Measurements from ENCODE around the gene MRC1.

MRC1 gene

DNA sequence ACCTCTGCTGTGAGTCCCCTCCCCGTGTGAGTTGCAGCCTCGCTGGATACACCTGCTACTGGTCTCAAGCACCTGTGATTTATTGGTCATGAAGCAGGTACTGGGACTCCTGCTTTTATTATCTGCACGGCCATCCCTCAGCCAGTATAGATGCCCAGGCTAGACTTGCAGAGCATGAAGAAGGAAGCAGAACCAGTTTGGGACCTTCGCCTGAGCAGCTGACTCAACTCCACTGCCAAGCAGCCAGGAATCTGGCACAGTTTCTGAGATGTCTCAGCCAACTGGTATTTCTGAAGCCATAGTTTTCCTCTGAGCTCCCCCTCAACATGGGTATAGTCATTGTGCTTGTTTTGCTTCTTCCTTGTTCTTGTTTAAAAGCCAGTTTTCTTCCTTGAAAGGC lies 114.6 kb downstream of the MRC1 start:
- TF ChIP-seq SIN3A (IDR thresholded peaks at IDR 0.05; ENCODE audit: borderline replicate concordance, insufficient read depth, low read length), result no peak
- TF ChIP-seq POLR2AphosphoS5 (IDR thresholded peaks at IDR 0.05; ENCODE audit: low read depth, low read length), result no peak
- TF ChIP-seq, protein P1, sequence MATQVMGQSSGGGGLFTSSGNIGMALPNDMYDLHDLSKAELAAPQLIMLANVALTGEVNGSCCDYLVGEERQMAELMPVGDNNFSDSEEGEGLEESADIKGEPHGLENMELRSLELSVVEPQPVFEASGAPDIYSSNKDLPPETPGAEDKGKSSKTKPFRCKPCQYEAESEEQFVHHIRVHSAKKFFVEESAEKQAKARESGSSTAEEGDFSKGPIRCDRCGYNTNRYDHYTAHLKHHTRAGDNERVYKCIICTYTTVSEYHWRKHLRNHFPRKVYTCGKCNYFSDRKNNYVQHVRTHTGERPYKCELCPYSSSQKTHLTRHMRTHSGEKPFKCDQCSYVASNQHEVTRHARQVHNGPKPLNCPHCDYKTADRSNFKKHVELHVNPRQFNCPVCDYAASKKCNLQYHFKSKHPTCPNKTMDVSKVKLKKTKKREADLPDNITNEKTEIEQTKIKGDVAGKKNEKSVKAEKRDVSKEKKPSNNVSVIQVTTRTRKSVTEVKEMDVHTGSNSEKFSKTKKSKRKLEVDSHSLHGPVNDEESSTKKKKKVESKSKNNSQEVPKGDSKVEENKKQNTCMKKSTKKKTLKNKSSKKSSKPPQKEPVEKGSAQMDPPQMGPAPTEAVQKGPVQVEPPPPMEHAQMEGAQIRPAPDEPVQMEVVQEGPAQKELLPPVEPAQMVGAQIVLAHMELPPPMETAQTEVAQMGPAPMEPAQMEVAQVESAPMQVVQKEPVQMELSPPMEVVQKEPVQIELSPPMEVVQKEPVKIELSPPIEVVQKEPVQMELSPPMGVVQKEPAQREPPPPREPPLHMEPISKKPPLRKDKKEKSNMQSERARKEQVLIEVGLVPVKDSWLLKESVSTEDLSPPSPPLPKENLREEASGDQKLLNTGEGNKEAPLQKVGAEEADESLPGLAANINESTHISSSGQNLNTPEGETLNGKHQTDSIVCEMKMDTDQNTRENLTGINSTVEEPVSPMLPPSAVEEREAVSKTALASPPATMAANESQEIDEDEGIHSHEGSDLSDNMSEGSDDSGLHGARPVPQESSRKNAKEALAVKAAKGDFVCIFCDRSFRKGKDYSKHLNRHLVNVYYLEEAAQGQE (IDR thresholded peaks at IDR 0.05; ENCODE audit: insufficient read depth in 1 of 2, low read depth in 2 of 2, low read length in 2 of 2), result no peak
- TF ChIP-seq TAF1 (IDR thresholded peaks at IDR 0.05; ENCODE audit: borderline replicate concordance, insufficient read depth, low read length), result no peak
- TF ChIP-seq FOXP2 (optimal IDR thresholded peaks at IDR 0.05; ENCODE audit: borderline replicate concordance, extremely low read depth, extremely low read length, insufficient read depth), result no peak

GRCh38 chr10:17943033-17943745 lies 134.0 kb downstream of the MRC1 start:
- TF ChIP-seq, protein P1 (IDR thresholded peaks at IDR 0.05; ENCODE audit: insufficient read depth in 1 of 2, low read depth in 2 of 2, low read length in 2 of 2), result no peak
- no peak for TF ChIP-seq TAF1 (IDR thresholded peaks at IDR 0.05; ENCODE audit: borderline replicate concordance, insufficient read depth, low read length)
- no peak for TF ChIP-seq POLR2AphosphoS5 (IDR thresholded peaks at IDR 0.05; ENCODE audit: low read depth, low read length)
- TF ChIP-seq SIN3A (IDR thresholded peaks at IDR 0.05; ENCODE audit: borderline replicate concordance, insufficient read depth, low read length), result no peak
- no peak for TF ChIP-seq FOXP2 (optimal IDR thresholded peaks at IDR 0.05; ENCODE audit: borderline replicate concordance, extremely low read depth, extremely low read length, insufficient read depth)

DNA sequence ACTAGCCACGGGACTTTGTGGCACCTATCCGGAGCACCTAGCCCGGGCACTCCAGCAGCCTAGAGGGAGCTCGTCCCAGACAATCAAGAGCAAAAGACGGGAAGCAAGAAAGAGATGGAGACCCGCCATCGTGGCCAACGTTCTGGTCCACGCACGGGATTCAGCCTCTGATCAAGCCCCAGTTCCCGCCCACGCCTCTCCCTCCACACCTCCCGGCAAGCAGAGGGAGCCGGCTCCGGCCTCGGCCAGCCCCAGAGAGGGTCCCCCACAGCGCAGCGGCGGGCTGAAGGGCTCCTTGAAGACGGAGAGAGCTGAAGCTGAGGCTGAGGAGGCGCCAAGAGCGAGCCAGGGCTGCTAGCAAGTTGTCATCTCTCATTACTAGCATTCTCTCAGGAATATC lies 141.6 kb downstream of the MRC1 start:
- TF ChIP-seq, protein P1 (IDR thresholded peaks at IDR 0.05; ENCODE audit: insufficient read depth in 1 of 2, low read depth in 2 of 2, low read length in 2 of 2), result no peak
- no peak for TF ChIP-seq FOXP2 (optimal IDR thresholded peaks at IDR 0.05; ENCODE audit: borderline replicate concordance, extremely low read depth, extremely low read length, insufficient read depth)
- no peak for TF ChIP-seq TAF1 (IDR thresholded peaks at IDR 0.05; ENCODE audit: borderline replicate concordance, insufficient read depth, low read length)
- no peak for TF ChIP-seq POLR2AphosphoS5 (IDR thresholded peaks at IDR 0.05; ENCODE audit: low read depth, low read length)
- no peak for TF ChIP-seq SIN3A (IDR thresholded peaks at IDR 0.05; ENCODE audit: borderline replicate concordance, insufficient read depth, low read length)

DNA sequence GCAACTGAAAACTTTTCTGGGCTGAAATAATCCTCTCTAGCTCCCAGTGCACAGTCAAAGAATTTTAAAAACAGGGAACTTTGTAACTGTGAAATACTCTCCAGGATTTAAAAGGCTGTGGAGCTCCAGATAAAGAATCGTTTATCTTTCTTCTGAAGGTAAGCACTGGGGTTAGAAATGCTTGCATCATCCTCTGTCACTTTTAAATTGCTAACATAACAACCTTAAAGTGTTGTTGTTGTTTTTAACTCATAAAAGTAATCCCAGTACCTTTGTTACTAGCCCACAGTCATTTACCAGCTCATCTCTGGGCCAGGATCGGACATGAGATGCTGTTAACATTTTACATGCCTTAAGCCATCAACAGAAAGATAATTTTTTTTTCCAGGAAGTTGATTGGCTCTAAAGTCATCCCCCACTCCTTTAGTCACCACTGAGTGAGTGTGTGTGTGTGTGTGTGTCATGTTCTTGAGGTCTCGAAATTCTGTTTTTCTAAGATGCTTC lies 142.8 kb downstream of the MRC1 start, which contains the start of gene SLC39A12:
TSS of gene SLC39A12 (plus strand) at position 51 of the 504 bp plus-strand sequence. CDS start 1,359 bp downstream, outside the sequence.
- TF ChIP-seq POLR2AphosphoS5 (IDR thresholded peaks at IDR 0.05; ENCODE audit: low read depth, low read length), result no peak

- TF ChIP-seq TAF1 (IDR thresholded peaks at IDR 0.05; ENCODE audit: borderline replicate concordance, insufficient read depth, low read length), result no peak
- no peak for TF ChIP-seq POLR2AphosphoS5 (IDR thresholded peaks at IDR 0.05; ENCODE audit: low read depth, low read length)
- TF ChIP-seq, protein P1 (IDR thresholded peaks at IDR 0.05; ENCODE audit: insufficient read depth in 1 of 2, low read depth in 2 of 2, low read length in 2 of 2), result no peak
- no peak for TF ChIP-seq SIN3A (IDR thresholded peaks at IDR 0.05; ENCODE audit: borderline replicate concordance, insufficient read depth, low read length)
- no peak for TF ChIP-seq FOXP2 (optimal IDR thresholded peaks at IDR 0.05; ENCODE audit: borderline replicate concordance, extremely low read depth, extremely low read length, insufficient read depth)
These were observed 145.7 kb downstream of the MRC1 start for GRCh38 chr10:17954861-17955260.
